HEK293 (cell line): ENCODE measurements around the gene CABP4.

Experiments used
- CTCF ChIA-PET: fragments of 350-600 bp; formaldehyde crosslinking; extraction: SDS; loops from one replicate; lab custom pipeline; 2021; ENCODE audit warnings: antibody characterized with exemption; lab: Yijun Ruan, JAX
- POLR2A ChIA-PET: fragments of 300-600 bp; formaldehyde crosslinking; extraction: SDS; loops from one replicate; lab custom pipeline; 2020; ENCODE audit warnings: antibody characterized with exemption, inconsistent platforms; lab: Yijun Ruan, JAX
- H3K27ac ChIP-seq: fragments of 200-500 bp; sonication (Bioruptor generic); 2 replicates; pipeline ENCODE4 v1.5.1; 2014; ENCODE audit warnings: low read depth, low read length, control low read depth, inconsistent platforms; ENCODE audit errors: extremely low read depth
- H3K36me3 ChIP-seq, 2 experiments: fragments of 200-500 bp in 1 of 2; sonication (Bioruptor generic) in 1 of 2; 1 replicate in 1 of 2; 2 replicates in 1 of 2; pipeline ENCODE4 v1.5.1; 2014 to 2017; ENCODE audit warnings: inconsistent platforms in 2 of 2, low read length in 2 of 2; ENCODE audit not compliant: control insufficient read depth in 2 of 2, insufficient read depth in 1 of 2
- H3K4me1 ChIP-seq: fragments of 200-500 bp; sonication (Bioruptor generic); 2 replicates; pipeline ENCODE4 v1.5.1; 2014; ENCODE audit warnings: mild to moderate bottlenecking, low read length, inconsistent platforms; ENCODE audit not compliant: control insufficient read depth, insufficient read depth
- H3K4me3 ChIP-seq: 2 replicates; pipeline ENCODE4 v1.5.1; 2011; ENCODE audit warnings: low read depth, mild to moderate bottlenecking, control low read depth, low read length, moderate library complexity
- H3K9me3 ChIP-seq: fragments of 200-500 bp; sonication (Bioruptor generic); 2 replicates; pipeline ENCODE4 v1.5.1; 2014; ENCODE audit warnings: low read depth, low read length, inconsistent platforms; ENCODE audit not compliant: control insufficient read depth, insufficient read depth
- ELK4 ChIP-seq: IDR thresholded peaks from 2 replicates; pipeline ENCODE4 v1.6.1; 2011; ENCODE audit warnings: mild to moderate bottlenecking, low read depth, low read length, borderline replicate concordance
- HOXA7 ChIP-seq: sonication (generic); formaldehyde crosslinking; IDR thresholded peaks from 2 replicates; pipeline ENCODE4 v1.8.1; 2022; ENCODE audit warnings: missing genetic modification reagents, borderline replicate concordance
- INSM2 ChIP-seq: fragments of 450-650 bp; formaldehyde crosslinking; IDR thresholded peaks from 2 replicates; pipeline ENCODE4 v1.5.1; 2016; ENCODE audit warnings: missing biosample characterization, missing genetic modification characterization
- KLF17 ChIP-seq: fragments of 450-650 bp; formaldehyde crosslinking; IDR thresholded peaks from 2 replicates; pipeline ENCODE4 v1.5.1; 2016; ENCODE audit warnings: missing biosample characterization, missing genetic modification characterization
- OSR2 ChIP-seq: fragments of 450-650 bp; formaldehyde crosslinking; IDR thresholded peaks from 2 replicates; pipeline ENCODE4 v1.5.1; 2016; ENCODE audit warnings: missing biosample characterization, missing genetic modification characterization
- TCF7L2 ChIP-seq: IDR thresholded peaks from 2 replicates; pipeline ENCODE4 v1.6.1; 2011; ENCODE audit warnings: low read depth, mild to moderate bottlenecking, inconsistent platforms, low read length, moderate library complexity, borderline replicate concordance
- ZBTB26 ChIP-seq: fragments of 450-650 bp; formaldehyde crosslinking; optimal IDR thresholded peaks from 2 replicates; pipeline ENCODE3; 2016; ENCODE audit warnings: missing biosample characterization, mild to moderate bottlenecking, missing genetic modification characterization
- ZBTB48 ChIP-seq: fragments of 450-650 bp; formaldehyde crosslinking; IDR thresholded peaks from 2 replicates; pipeline ENCODE4 v1.5.1; 2016; ENCODE audit warnings: missing biosample characterization, missing genetic modification characterization
- ZNF211 ChIP-seq: fragments of 450-650 bp; formaldehyde crosslinking; IDR thresholded peaks from 2 replicates; pipeline ENCODE4 v1.5.1; 2016; ENCODE audit warnings: low read depth, missing biosample characterization, missing genetic modification characterization
- ZNF23 ChIP-seq: fragments of 450-650 bp; formaldehyde crosslinking; IDR thresholded peaks from 2 replicates; pipeline ENCODE4 v1.5.1; 2016; ENCODE audit warnings: missing biosample characterization, missing genetic modification characterization, borderline replicate concordance
- ZNF239 ChIP-seq: fragments of 450-650 bp; formaldehyde crosslinking; IDR thresholded peaks from 2 replicates; pipeline ENCODE4 v1.5.1; 2016; ENCODE audit warnings: missing biosample characterization, missing genetic modification characterization
- ZNF266 ChIP-seq: fragments of 450-650 bp; formaldehyde crosslinking; IDR thresholded peaks from 2 replicates; pipeline ENCODE4 v1.5.1; 2016; ENCODE audit warnings: missing biosample characterization, missing genetic modification characterization, low read depth
- ZNF280C ChIP-seq: fragments of 450-650 bp; formaldehyde crosslinking; IDR thresholded peaks from 2 replicates; pipeline ENCODE4 v1.5.1; 2016; ENCODE audit warnings: missing biosample characterization, missing genetic modification characterization
- ZNF366 ChIP-seq: fragments of 450-650 bp; formaldehyde crosslinking; conservative IDR thresholded peaks from 2 replicates; pipeline ENCODE4 v1.5.1; 2016; ENCODE audit warnings: missing biosample characterization, missing genetic modification characterization
- ZNF518A ChIP-seq: fragments of 450-650 bp; formaldehyde crosslinking; conservative IDR thresholded peaks from 2 replicates; pipeline ENCODE4 v1.5.1; 2016; ENCODE audit warnings: low read depth, missing biosample characterization, missing genetic modification characterization
- ZNF529 ChIP-seq: fragments of 450-650 bp; formaldehyde crosslinking; IDR thresholded peaks from 2 replicates; pipeline ENCODE4 v1.5.1; 2017; ENCODE audit warnings: missing genetic modification characterization, missing biosample characterization; ENCODE audit not compliant: insufficient replicate concordance
- ZNF549 ChIP-seq: fragments of 450-650 bp; IDR thresholded peaks from 2 replicates; pipeline ENCODE4 v1.5.1; 2018; ENCODE audit warnings: missing biosample characterization, missing genetic modification characterization, mild to moderate bottlenecking, inconsistent platforms, moderate library complexity
- ZNF555 ChIP-seq: fragments of 450-650 bp; formaldehyde crosslinking; conservative IDR thresholded peaks from 2 replicates; pipeline ENCODE4 v1.5.1; 2017; ENCODE audit warnings: missing biosample characterization, mild to moderate bottlenecking, missing genetic modification characterization, inconsistent platforms
- ZNF571 ChIP-seq: fragments of 450-650 bp; formaldehyde crosslinking; IDR thresholded peaks from 2 replicates; pipeline ENCODE4 v1.5.0; 2017; ENCODE audit warnings: missing biosample characterization, missing genetic modification characterization
- ZNF596 ChIP-seq: fragments of 450-650 bp; IDR thresholded peaks from 2 replicates; pipeline ENCODE4 v1.5.0; 2018; ENCODE audit warnings: missing biosample characterization, mild to moderate bottlenecking, missing genetic modification characterization, moderate library complexity
- ZNF629 ChIP-seq: fragments of 450-650 bp; formaldehyde crosslinking; IDR thresholded peaks from 2 replicates; pipeline ENCODE4 v1.5.1; 2017; ENCODE audit warnings: missing biosample characterization, missing genetic modification characterization
- ZXDB ChIP-seq: fragments of 450-650 bp; formaldehyde crosslinking; IDR thresholded peaks from 2 replicates; pipeline ENCODE4 v1.5.1; 2016; ENCODE audit warnings: missing biosample characterization, missing genetic modification characterization

Gene CABP4

GRCh38 chr11:67505605-67506396 lies 50.6 kb downstream of the CABP4 start:
- POLR2A ChIA-PET, result interaction anchor here (0.6 to 2.2 kb wide), 3 partner anchors 37 to 301 kb away, joined by 4 to 12 read pairs (median 5); partner anchors contain the start of genes PPP1CA and TMEM134
- CTCF ChIA-PET, result interaction anchor here (0.6 to 1.7 kb wide), 9 partner anchors 13 to 259 kb away, joined by 3 to 7 read pairs (median 4); partner anchors contain the start of genes GSTP1, PPP1CA and RAD9A
- TF ChIP-seq ZBTB48 (peak; percentile 48; the same call in 1 of the 2 replicates), ZNF549 (no peak), ZNF211 (no peak), INSM2 (tag by site-specific recombination) (no peak), ZNF571 (tag by site-specific recombination) (no peak), TCF7L2 (no peak), ZNF529 (tag by site-specific recombination) (no peak), OSR2 (tag by site-specific recombination) (no peak), ZNF266 (tag by site-specific recombination) (no peak), ZNF23 (no peak), ZNF280C (tag by site-specific recombination) (no peak), ZNF629 (0 out of 2 replicates have a peak, but pooled peaks have one; percentile 24), ZNF596 (tag by site-specific recombination) (no peak), ZNF518A (no peak), HOXA7 (CRISPR knock-in tag) (no peak), ZNF555 (tag by site-specific recombination) (no peak), ZNF366 (tag by site-specific recombination) (no peak), ZBTB26 (no peak), ZXDB (tag by site-specific recombination) (no peak), ELK4 (no peak), ZNF239 (tag by site-specific recombination) (no peak), KLF17 (tag by site-specific recombination) (peak; percentile 54; the same call in 1 of the 2 replicates)

More at GRCh38 chr11:67505605-67506396, 50.6 kb downstream of the CABP4 start:
- H3K4me3 ChIP-seq, result no peak overlapping the region
- peak overlapping the region; percentile 20 for H3K27ac ChIP-seq
- no peaks in the 10 kb centered on the region for H3K9me3 ChIP-seq
- peaks cover 0 to 29% of the 10 kb centered on the region in 2 experiments; a peak in 1 of 3 replicates for H3K36me3 ChIP-seq
- no peaks in the 10 kb centered on the region for H3K4me1 ChIP-seq
